ENCODE results near the gene SSH2.

DNA sequence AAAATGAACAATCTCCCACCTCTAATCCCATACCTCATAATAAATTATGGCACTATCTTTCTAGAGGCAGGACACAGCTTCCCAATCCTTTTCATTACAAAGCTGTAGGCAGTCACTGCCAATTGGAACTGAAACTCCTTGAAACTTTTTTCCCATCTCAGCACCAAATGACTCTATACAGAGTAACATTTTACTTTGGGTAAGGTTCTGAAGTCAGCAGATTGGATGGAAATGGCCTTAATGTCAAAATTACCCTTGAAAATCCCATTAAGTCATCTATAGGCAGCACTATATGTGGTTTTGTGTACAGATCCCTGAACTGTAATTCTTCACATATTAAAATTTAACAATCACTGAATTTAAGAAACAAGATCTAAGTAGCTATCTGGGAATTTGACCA, 277.1 kb downstream of the SSH2 start:
- TF ChIP-seq, protein P1, sequence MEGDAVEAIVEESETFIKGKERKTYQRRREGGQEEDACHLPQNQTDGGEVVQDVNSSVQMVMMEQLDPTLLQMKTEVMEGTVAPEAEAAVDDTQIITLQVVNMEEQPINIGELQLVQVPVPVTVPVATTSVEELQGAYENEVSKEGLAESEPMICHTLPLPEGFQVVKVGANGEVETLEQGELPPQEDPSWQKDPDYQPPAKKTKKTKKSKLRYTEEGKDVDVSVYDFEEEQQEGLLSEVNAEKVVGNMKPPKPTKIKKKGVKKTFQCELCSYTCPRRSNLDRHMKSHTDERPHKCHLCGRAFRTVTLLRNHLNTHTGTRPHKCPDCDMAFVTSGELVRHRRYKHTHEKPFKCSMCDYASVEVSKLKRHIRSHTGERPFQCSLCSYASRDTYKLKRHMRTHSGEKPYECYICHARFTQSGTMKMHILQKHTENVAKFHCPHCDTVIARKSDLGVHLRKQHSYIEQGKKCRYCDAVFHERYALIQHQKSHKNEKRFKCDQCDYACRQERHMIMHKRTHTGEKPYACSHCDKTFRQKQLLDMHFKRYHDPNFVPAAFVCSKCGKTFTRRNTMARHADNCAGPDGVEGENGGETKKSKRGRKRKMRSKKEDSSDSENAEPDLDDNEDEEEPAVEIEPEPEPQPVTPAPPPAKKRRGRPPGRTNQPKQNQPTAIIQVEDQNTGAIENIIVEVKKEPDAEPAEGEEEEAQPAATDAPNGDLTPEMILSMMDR (IDR thresholded peaks at IDR 0.05), result no peak
- TF ChIP-seq POLR2A (IDR thresholded peaks at IDR 0.05), result no peak
- TF ChIP-seq EP300 (IDR thresholded peaks at IDR 0.05), result no peak

All from ovary (tissue), 3 donors.